Osteoblast (primary cell): ENCODE measurements around the gene MLF2. TPM values are rescaled to one million over a fixed set of nuclear protein-coding genes. Genes with fewer than 3 reads are reported as not detected.

ENCODE experiments used
- DNase-seq: peaks from one replicate; pipeline ENCODE4 v3.0.0; 2011; ENCODE audit warnings: low spot score, mixed read lengths; ENCODE audit not compliant: insufficient read length; ENCODE audit errors: missing footprints
- H2AFZ ChIP-seq: 2 replicates; pipeline ENCODE4 v1.6.0; 2011; ENCODE audit warnings: mild to moderate bottlenecking, low read length
- H3K27ac ChIP-seq: 2 replicates; pipeline ENCODE4 v1.5.1; 2011; ENCODE audit warnings: mild to moderate bottlenecking, low read depth, low read length, moderate library complexity
- H3K27me3 ChIP-seq: 2 replicates; pipeline ENCODE4 v1.6.0; 2012; ENCODE audit warnings: mild to moderate bottlenecking, control low read depth, inconsistent platforms, low read length, moderate library complexity; ENCODE audit not compliant: insufficient read depth
- H3K36me3 ChIP-seq: 2 replicates; pipeline ENCODE4 v1.5.1; 2011; ENCODE audit warnings: mild to moderate bottlenecking, low read length, control low read depth, moderate library complexity; ENCODE audit not compliant: insufficient read depth
- H3K4me1 ChIP-seq: 2 replicates; pipeline ENCODE4 v1.5.1; 2011; ENCODE audit warnings: mild to moderate bottlenecking, low read length, control low read depth, moderate library complexity; ENCODE audit not compliant: insufficient read depth
- H3K4me2 ChIP-seq: 2 replicates; pipeline ENCODE4 v1.6.0; 2011; ENCODE audit warnings: mild to moderate bottlenecking, low read length; ENCODE audit not compliant: insufficient read depth
- H3K4me3 ChIP-seq: fragments of 200-600 bp; sonication (generic); 3 replicates; pipeline ENCODE4 v1.5.1; 2012; ENCODE audit warnings: mild to moderate bottlenecking, low read length, inconsistent platforms; ENCODE audit not compliant: insufficient read depth
- H3K79me2 ChIP-seq: 2 replicates; pipeline ENCODE4 v1.6.0; 2012; ENCODE audit warnings: mild to moderate bottlenecking, low read length, control low read depth, inconsistent platforms; ENCODE audit not compliant: insufficient read depth
- H3K9me3 ChIP-seq: 2 replicates; pipeline ENCODE4 v1.5.1; 2011; ENCODE audit warnings: low read depth, low read length, control low read depth
- H4K20me1 ChIP-seq: 2 replicates; pipeline ENCODE4 v1.6.0; 2012; ENCODE audit warnings: mild to moderate bottlenecking, low read length, control low read depth; ENCODE audit not compliant: insufficient read depth
- CTCF ChIP-seq: IDR thresholded peaks from 2 replicates; pipeline ENCODE4 v1.5.1; 2011; ENCODE audit warnings: mild to moderate bottlenecking, low read depth, low read length, moderate library complexity; ENCODE audit errors: extremely low read depth
- small RNA-seq: library from RNA; depleted of rRNA; stranded (forward); fragments of <200 nt; gene quantifications from one replicate; pipeline ENCODE3, GENCODE V24; 2012
- total RNA-seq: library from RNA; depleted of rRNA; stranded (reverse); fragments of >200 nt; gene quantifications from 2 replicates; pipeline ENCODE4 v1.2.3, GENCODE V29; 2012

The MLF2 gene
- total RNA-seq, 1 donor, result 138 TPM

GRCh38 chr12:6699259-6699988, 53.5 kb downstream of the MLF2 start:
- no peak for TF ChIP-seq CTCF
- DNase-seq, result peak; percentile 69
- H3K36me3 ChIP-seq, result no peaks in the 10 kb centered on the region
- H4K20me1 ChIP-seq, result no peaks in the 10 kb centered on the region
- H3K79me2 ChIP-seq, result no peaks in the 10 kb centered on the region
- no peaks in the 10 kb centered on the region for H3K9me3 ChIP-seq
- H3K27me3 ChIP-seq, result peaks cover 50% of the 10 kb centered on the region
- peak overlapping the region; percentile 76 for H3K4me2 ChIP-seq
- peak overlapping the region; percentile 49 for H2AFZ ChIP-seq
- peak overlapping the region; percentile 66 for H3K4me3 ChIP-seq
- H3K27ac ChIP-seq, result no peak overlapping the region
- peaks cover 5% of the 10 kb centered on the region for H3K4me1 ChIP-seq

GRCh38 chr12:6698352-6699046, 54.4 kb downstream of the MLF2 start:
- TF ChIP-seq CTCF, result no peak
- H2AFZ ChIP-seq, result no peak overlapping the region
- H3K27me3 ChIP-seq, result peaks cover 45% of the 10 kb centered on the region

More at GRCh38 chr12:6698352-6699046, 54.4 kb downstream of the MLF2 start:
- Histone ChIP-seq H3K27ac (no peak overlapping the region), H3K79me2 (no peaks in the 10 kb centered on the region), H3K4me2 (no peak overlapping the region), H4K20me1 (no peaks in the 10 kb centered on the region), H3K36me3 (no peaks in the 10 kb centered on the region), H3K4me1 (peaks cover 5% of the 10 kb centered on the region), H3K9me3 (no peaks in the 10 kb centered on the region), H3K4me3 (no peak overlapping the region)
- peak; percentile 74 for DNase-seq

Small RNA genes lying within 50 kb of the gene (small RNA-seq; reads per million reads assigned to genes)
- gene RNU6-781P, result not detected

Other genes with a start within 250 kb of the MLF2 start
- 4,846 and 5,173 TPM in 2 replicates for gene GAPDH, start 218.6 kb downstream of the MLF2 start, total RNA-seq
- 12.7 and 13.4 TPM in 2 replicates for gene IFFO1, start 197.1 kb downstream of the MLF2 start, total RNA-seq
- 18.3 and 21.4 TPM in 2 replicates for gene NOP2, start 184.8 kb downstream of the MLF2 start, total RNA-seq
- 238 and 259 TPM in 2 replicates for gene CHD4, start 145.8 kb downstream of the MLF2 start, total RNA-seq
- under 0.01 TPM in 1 of 2 replicates, not detected in the other for gene LPAR5, start 117.2 kb downstream of the MLF2 start, total RNA-seq
- gene ACRBP, start 105.7 kb downstream of the MLF2 start, total RNA-seq, result under 0.01 and 0.36 TPM in 2 replicates
- gene ING4, start 90.0 kb downstream of the MLF2 start, total RNA-seq, result 46.9 and 53.6 TPM in 2 replicates
- gene ZNF384, start 63.8 kb downstream of the MLF2 start, total RNA-seq, result 19.9 and 22.4 TPM in 2 replicates
- not detected in 2 replicates for gene PIANP, start 52.3 kb downstream of the MLF2 start, total RNA-seq
- gene COPS7A, start 29.1 kb downstream of the MLF2 start, total RNA-seq, result 91.9 and 98.8 TPM in 2 replicates
- gene PTMS, start 13.2 kb upstream of the MLF2 start, total RNA-seq, result 70.4 and 72.7 TPM in 2 replicates
- gene LAG3, start 19.4 kb upstream of the MLF2 start, total RNA-seq, result not detected in 2 replicates
- gene CD4, start 36.4 kb upstream of the MLF2 start, total RNA-seq, result 10.9 and 15.0 TPM in 2 replicates
- gene GPR162, start 68.7 kb upstream of the MLF2 start, total RNA-seq, result 1.4 and 5.0 TPM in 2 replicates
- gene P3H3, start 75.3 kb upstream of the MLF2 start, total RNA-seq, result 108 and 130 TPM in 2 replicates
- 1.4 and 2.7 TPM in 2 replicates for gene GNB3, start 87.8 kb upstream of the MLF2 start, total RNA-seq
- 4.0 and 5.0 TPM in 2 replicates for gene CDCA3, start 98.1 kb upstream of the MLF2 start, total RNA-seq
- 65.7 and 77.1 TPM in 2 replicates for gene USP5, start 99.0 kb upstream of the MLF2 start, total RNA-seq
- 385 and 553 TPM in 2 replicates for gene TPI1, start 114.4 kb upstream of the MLF2 start, total RNA-seq
- 11.5 and 11.9 TPM in 2 replicates for gene SPSB2, start 120.2 kb upstream of the MLF2 start, total RNA-seq
- gene LRRC23, start 151.7 kb upstream of the MLF2 start, total RNA-seq, result 7.1 and 7.6 TPM in 2 replicates
- gene ENO2, start 161.4 kb upstream of the MLF2 start, total RNA-seq, result 8.5 and 13.4 TPM in 2 replicates
- 10.3 and 14.1 TPM in 2 replicates for gene ATN1, start 174.8 kb upstream of the MLF2 start, total RNA-seq
- not detected in 2 replicates for gene RNU7-1, start 190.7 kb upstream of the MLF2 start, total RNA-seq
- gene C12orf57, start 190.9 kb upstream of the MLF2 start, total RNA-seq, result 81.4 and 93.4 TPM in 2 replicates
- gene PTPN6, start 198.2 kb upstream of the MLF2 start, total RNA-seq, result 0.29 and 0.36 TPM in 2 replicates
- gene PHB2, start 217.5 kb upstream of the MLF2 start, total RNA-seq, result 161 and 168 TPM in 2 replicates
- gene EMG1, start 217.8 kb upstream of the MLF2 start, total RNA-seq, result 21.0 and 25.3 TPM in 2 replicates